ENCODE measurements around the gene PLCB4.

Gene PLCB4

DNA sequence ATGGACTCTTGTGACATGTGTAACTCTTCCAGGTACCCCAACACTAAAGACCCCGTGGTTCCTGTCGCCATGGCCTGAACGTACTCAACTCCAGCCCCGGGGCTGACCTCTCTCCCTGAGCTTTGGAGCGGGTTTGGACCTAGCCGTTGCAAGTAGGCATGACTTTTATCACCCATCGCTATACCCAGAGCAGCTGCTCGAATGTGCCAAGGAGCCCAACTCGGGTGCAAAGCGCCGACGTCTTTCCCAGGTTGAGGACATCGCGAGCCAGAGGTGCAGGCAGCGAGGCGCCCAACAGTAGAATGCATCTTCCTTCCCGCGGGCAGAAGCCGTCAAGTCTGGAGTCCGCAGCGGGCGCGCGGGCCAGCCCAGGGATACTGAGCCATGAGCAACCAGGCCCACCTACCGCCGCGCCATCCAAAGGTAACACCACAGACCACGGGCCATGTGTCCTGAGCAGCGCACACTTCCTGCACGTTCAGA is 439.9 kb downstream of the PLCB4 start:
- no peak for DNase-seq (ENCODE audit: low read depth in 2 of 3, low spot score in 2 of 3)

DNA sequence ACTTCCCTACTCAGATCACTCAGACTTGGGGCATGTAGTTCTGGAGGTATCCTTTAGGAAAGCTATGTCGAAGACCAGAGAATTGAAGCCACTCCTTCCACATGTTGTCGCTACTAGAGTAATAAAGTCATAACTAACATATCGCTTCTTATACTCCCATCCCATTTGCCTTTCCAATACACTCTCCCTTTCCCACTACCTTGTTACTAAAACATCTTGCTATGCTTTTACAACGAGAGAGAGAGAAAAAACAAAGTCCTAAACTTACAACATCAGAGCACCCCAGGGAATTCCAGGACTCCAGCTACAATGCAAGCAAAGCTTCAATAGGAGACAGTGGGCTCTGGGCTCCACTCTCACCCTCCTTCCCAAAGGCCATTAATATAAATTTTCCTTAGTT is 440.4 kb downstream of the PLCB4 start:
- no peak for DNase-seq (ENCODE audit: low read depth in 2 of 3, low spot score in 2 of 3)

DNA sequence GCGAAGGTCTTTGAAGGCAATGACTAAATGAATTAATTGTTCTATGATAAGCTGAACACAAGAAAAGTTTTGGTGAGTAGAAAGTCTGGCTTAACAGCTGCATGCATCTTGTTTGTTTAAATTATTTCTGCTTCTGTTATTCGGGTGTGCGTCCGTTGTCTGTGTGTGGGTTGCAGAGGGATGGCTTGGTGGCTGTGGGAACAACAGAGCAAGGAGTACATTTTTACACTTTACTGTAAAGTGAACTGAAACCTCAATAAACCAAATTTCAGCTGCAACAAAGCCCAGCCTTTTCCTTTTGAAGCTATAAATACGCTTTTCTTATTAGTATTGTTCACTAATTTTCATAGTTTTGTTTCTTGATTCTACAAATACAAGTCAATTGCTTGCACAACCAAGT is 442.0 kb downstream of the PLCB4 start:
- DNase-seq (ENCODE audit: low read depth in 2 of 3, low spot score in 2 of 3), result no peak

DNA sequence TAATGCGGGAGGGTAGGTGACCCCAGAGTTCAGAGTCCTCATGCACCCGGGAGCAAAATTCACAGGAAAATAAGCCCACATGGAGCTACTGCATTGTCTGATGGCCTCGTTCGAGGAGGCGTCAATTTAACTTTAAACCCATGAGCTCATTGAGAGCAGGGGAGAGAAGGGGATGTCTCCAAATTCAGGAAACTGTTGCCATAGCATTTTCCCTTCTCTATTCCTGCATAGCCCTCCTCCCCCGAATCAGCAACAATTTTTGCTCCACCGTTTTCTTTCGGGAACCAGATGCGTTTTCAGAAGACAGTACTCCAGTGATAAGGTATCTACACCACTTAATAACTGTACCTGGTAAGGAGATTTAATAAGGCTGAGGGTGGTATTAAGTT is 445.2 kb downstream of the PLCB4 start:
- DNase-seq (ENCODE audit: low read depth in 2 of 3, low spot score in 2 of 3), result no peak

DNA sequence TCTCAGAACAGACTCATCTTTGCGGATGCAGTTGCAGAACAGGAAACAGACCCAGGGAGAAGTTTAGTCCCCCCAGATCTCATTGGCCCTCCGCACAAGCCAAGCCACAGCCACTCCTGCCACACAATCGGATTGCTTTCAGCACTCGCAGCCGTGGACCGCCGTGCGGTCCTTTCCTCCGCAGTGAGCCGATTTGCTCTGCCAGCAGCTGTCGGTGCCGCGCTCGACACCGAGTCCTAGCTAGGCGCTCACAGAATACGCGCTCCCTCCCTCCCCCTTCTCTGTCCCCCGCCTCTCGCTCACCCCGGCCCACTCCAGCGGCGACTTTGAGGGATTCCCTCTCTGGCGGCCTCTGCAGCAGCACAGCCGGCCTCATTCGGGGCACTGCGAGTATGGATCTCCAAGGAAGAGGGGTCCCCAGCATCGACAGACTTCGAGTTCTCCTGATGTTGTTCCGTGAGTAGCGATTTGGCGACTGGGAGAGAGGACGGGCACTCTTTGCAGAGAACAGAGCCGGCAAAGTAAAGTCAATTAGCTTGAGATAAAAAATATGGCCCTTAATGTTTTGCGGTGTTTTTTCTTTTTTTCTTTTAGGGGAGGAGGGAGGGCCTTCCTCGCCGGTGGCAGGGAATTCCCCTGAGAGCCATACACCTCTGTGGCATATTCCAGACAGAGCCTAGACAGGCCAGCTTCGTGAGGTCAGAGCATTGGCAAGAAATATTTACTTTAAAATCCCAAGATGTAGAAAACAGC is 445.8 kb downstream of the PLCB4 start, which contains the start of gene LAMP5:
LAMP5 (plus strand) TSS at position 130 of the 753 bp plus-strand sequence; CDS start at position 393, 263 bp downstream.
- no peak for DNase-seq (ENCODE audit: low read depth in 2 of 3, low spot score in 2 of 3)

DNA sequence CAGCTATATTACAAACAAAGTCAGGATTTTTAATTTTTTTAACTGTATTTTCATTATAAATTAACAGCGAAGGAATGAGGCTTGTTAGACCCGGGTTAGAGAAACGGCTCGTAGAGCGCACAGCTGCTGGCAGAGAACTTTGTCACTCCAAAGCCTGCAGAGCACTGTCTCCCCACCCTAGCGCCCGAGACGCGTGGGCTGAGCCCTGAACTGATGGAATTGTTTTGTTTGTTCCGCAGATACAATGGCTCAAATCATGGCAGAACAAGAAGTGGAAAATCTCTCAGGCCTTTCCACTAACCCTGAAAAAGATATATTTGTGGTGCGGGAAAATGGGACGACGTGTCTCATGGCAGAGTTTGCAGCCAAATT is 446.3 kb downstream of the PLCB4 start:
- DNase-seq (ENCODE audit: low read depth in 2 of 3, low spot score in 2 of 3), result no peak

DNA sequence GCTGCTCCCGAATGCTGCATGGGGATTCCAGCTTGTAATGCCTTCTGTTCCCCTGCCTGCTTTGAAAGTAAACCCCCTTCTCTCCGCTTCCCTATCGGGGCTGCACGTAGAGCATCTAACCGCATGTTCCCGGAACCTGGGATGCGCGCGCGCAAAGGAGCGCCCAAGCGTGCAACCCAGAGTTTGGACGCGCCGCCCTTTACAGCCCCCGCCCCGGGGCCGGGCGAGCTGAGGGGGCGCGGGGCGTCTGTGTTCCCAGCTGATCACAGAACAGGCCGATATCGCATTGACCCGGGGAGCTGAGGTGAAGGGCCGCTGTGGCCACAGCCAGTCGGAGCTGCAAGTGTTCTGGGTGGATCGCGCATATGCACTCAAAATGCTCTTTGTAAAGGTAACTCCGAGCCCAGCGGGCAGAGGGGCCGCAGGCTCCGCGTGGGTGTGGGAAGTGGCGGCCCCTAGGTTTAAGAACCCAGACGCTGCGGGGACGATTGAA is 446.9 kb downstream of the PLCB4 start:
- DNase-seq (ENCODE audit: low read depth in 2 of 3, low spot score in 2 of 3), result no peak

DNA sequence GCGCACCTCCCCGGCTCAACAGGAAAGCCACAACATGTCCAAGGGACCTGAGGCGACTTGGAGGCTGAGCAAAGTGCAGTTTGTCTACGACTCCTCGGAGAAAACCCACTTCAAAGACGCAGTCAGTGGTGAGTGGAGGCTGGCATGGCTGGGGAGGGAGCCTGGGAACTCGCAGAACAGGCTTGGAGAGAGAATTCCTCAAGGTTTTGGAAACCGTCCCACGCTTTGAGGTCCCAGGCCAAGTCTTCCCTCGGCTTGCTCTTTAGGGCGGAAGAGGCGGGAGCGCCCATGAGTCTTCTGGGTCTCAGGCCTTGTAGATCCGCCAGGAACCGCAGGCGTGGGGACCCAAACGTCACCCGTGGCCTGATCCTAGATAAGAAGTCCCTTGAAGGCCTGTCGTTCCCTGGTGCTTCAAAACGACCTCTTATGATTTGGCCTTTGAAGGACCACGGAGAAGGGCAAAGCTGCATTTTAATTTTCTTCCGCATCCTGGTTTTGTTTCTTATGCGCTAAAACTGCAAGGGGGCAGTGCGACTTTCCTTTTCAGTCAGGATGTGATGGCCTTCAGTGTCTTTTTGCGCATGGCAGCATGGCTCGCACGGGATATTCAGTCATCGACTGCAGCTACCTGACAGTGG is 447.5 kb downstream of the PLCB4 start:
- no peak for DNase-seq (ENCODE audit: low read depth in 2 of 3, low spot score in 2 of 3)

DNA sequence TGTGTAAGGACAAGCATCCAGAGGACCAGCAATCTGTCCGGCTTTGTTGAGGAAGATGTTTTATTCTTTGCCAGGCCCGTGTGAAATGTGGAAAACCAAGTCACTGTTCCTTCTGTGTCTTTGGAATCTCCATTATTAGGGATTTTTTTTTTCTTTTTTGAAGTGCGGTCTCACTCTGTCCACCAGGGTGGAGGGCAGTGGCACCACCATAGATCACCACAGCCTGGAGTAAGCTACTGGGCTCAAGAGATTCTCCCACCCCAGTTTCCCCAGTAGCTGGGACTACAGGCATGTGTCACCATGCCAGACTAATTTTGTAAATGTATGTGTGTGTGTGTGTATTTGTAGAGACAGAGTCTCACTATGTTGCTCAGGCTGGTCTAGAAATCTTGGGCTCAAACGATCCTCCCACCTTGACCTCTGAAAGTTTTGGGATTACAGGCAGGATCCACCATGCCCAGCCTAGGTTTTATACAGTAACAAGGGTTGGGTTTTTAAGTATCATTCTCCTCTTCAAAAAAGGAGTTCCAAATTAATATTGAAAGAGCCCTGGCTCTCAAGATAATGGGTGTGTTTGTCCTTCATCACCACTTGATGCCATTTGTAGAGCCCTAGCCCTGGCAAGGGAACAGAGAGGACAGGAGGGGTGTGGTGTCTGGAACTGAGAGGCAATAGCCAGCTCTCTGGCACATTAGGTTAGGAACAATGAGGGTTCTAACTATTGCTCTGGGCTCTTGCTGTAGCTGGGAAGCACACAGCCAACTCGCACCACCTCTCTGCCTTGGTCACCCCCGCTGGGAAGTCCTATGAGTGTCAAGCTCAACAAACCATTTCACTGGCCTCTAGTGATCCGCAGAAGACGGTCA is 448.6 kb downstream of the PLCB4 start:
- no peak for DNase-seq (ENCODE audit: low read depth in 2 of 3, low spot score in 2 of 3)

DNA sequence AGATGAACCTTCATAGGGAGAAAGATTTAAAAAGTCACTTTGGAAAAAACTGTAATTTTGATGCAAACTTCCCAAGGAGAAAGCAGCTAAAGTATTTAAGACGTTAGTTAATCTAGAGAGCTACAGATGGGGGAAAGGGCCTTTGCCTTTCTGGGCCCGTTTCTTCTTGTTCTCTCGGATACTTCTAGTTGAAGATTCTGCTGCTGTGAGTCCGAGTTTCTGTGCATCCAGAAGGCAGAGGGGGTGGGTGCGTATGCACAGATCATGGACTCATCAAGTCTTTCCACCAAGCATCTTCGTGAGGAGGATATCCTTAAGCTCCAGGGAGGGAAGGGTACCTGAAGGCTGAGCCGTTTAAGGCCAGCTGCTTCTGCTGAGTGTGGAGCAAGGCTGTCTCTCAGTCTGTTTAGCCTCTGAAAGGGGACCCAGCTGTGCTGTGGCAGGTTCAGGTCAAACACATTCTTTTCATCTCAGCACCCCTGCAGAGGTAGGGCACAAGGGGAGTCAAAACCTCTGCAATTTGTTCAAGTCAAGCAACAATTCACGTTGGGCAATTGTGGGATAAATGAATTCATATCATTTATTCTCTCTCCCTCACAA is 449.8 kb downstream of the PLCB4 start:
- no peak for DNase-seq (ENCODE audit: low read depth in 2 of 3, low spot score in 2 of 3)

DNA sequence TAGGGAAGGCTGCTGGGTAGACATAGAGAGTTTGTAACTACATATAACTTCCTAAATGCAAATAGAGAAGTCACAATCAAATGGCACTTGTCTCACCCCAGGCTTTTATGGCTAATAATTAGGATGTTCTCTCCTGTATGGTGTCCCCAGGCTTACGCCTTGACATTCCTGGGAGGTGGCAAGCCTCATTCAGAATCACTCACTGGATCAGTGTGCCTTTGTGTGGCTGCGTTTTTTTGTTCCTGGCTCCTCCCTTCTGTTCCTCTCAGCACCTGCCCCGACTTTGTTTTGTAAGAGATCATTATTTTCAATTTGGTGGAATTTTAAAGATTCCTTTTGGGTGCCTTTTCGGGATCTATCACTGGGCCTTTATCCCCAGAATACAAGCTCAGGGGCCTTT is 451.2 kb downstream of the PLCB4 start:
- no peak for DNase-seq (ENCODE audit: low read depth in 2 of 3, low spot score in 2 of 3)

DNA sequence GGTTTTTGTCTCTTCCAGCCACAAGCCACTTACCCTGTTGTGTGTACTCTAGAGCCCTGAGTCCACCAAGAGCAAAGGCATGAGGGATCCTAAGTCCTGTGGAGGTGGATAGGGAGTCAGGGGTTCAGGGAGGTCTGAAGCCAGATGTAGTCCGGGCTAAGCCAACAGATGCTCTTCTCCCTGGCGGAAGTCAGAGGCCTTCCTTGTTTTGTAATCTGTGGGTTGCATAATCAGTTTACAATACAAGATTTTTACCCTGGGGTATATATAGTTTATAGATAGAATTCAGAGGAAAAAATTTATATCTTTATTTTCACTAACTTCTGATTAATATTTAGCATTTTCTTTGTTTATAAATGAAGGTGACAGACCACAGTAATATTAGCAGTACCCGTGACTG is 454.7 kb downstream of the PLCB4 start:
- DNase-seq (ENCODE audit: low read depth in 2 of 3, low spot score in 2 of 3), result no peak
